NCI-H2107 (cell line): ENCODE data around the gene CD276.
"Not testable (repeated sequence)": the region's sequence is repeated elsewhere in the genome, so short reads cannot be mapped to it uniquely, and the experiment has no call there.

Source experiments
- DNase-seq: peaks from one replicate; lab custom pipeline; 2025; lab: John Stamatoyannopoulos, UW

The CD276 gene

GRCh38 chr15:73683777-73684580 is at the start of gene CD276:
TSS of gene CD276 (plus strand) at chr15:73684383. CDS start at chr15:73699640, 15,257 bp downstream.
- DNase-seq = no peak

- DNase-seq = no peak
Observed at GRCh38 chr15:73637527-73637926, 46.7 kb upstream of the CD276 start.

- DNase-seq = not testable (repeated sequence)
Observed at GRCh38 chr15:73639464-73639863, 44.7 kb upstream of the CD276 start.

GRCh38 chr15:73647259-73648013 is 36.7 kb upstream of the CD276 start:
- DNase-seq = no peak

GRCh38 chr15:73648014-73648295 is 36.2 kb upstream of the CD276 start:
- DNase-seq = no peak

GRCh38 chr15:73650416-73651126 is 33.6 kb upstream of the CD276 start:
- DNase-seq = no peak

GRCh38 chr15:73654659-73655058 is 29.5 kb upstream of the CD276 start:
- DNase-seq = no peak

GRCh38 chr15:73655724-73656123 is 28.5 kb upstream of the CD276 start:
- no peak for DNase-seq

GRCh38 chr15:73658645-73659044 is 25.5 kb upstream of the CD276 start:
- no peak for DNase-seq

GRCh38 chr15:73660455-73660854 is 23.7 kb upstream of the CD276 start:
- no peak for DNase-seq

GRCh38 chr15:73674587-73674986 is 9.6 kb upstream of the CD276 start:
- no peak for DNase-seq

GRCh38 chr15:73677146-73677607 is 7.0 kb upstream of the CD276 start:
- no peak for DNase-seq

GRCh38 chr15:73677733-73678132 is 6.5 kb upstream of the CD276 start:
- DNase-seq = no peak

GRCh38 chr15:73678498-73678897 is 5.7 kb upstream of the CD276 start:
- no peak for DNase-seq

GRCh38 chr15:73679180-73679579 is 5.0 kb upstream of the CD276 start:
- no peak for DNase-seq

- DNase-seq = no peak
Observed at GRCh38 chr15:73679964-73680363, 4.2 kb upstream of the CD276 start.

GRCh38 chr15:73680549-73680948 is 3.6 kb upstream of the CD276 start:
- no peak for DNase-seq

- DNase-seq = no peak
Observed at GRCh38 chr15:73681063-73681462, 3.1 kb upstream of the CD276 start.

GRCh38 chr15:73681856-73682599 is 2.2 kb upstream of the CD276 start:
- DNase-seq = no peak

GRCh38 chr15:73682600-73683090 is 1.5 kb upstream of the CD276 start:
- DNase-seq = no peak

- DNase-seq = no peak
Observed at GRCh38 chr15:73683257-73683776, 866 bp upstream of the CD276 start.
